Pancreas (tissue), 10 donors: ENCODE measurements around the gene YIPF3. TPM values are rescaled to one million over a fixed set of nuclear protein-coding genes. Genes with fewer than 3 reads are reported as not detected.

Experiments used
- ATAC-seq, 4 donors: fragments of 200-7000 bp; cut with Tn5 transposase; one replicate each; pipeline versions ENCODE4 v1.8.0 to v1.9.1; 2020; ENCODE audit warnings: mild to moderate bottlenecking in 4 of 4, moderate library complexity in 4 of 4
- DNase-seq, 6 donors: peaks; one replicate each; pipeline ENCODE4 v3.0.0-alpha.2; 2020
- FAIRE-seq: peaks from 2 replicates; lab custom pipeline; 2012; peaks lifted over from hg19 to GRCh38; lab: Jason Lieb, UNC
- H3K27ac ChIP-seq, 4 donors: fragments of 200-600 bp; sonication (generic); 1 replicate in 3 of 4; 2 replicates in 1 of 4; pipeline versions ENCODE4 v1.5.0 to v1.8.0; 2020
- H3K27me3 ChIP-seq, 4 donors: fragments of 200-600 bp; one replicate each; pipeline ENCODE4 v1.8.0; 2021
- H3K36me3 ChIP-seq, 3 donors: fragments of 200-600 bp; sonication (generic) in 1 of 3; one replicate each; pipeline versions ENCODE4 v1.5.0 to v1.8.0; 2020 to 2021
- H3K4me1 ChIP-seq, 3 donors: fragments of 200-600 bp; one replicate each; pipeline ENCODE4 v1.8.0; 2021
- H3K4me3 ChIP-seq, 4 donors: fragments of 200-600 bp; sonication (generic) in 2 of 4; one replicate each; pipeline versions ENCODE4 v1.5.0 to v1.8.0; 2020 to 2021
- H3K9me3 ChIP-seq, 4 donors: fragments of 200-600 bp; one replicate each; pipeline ENCODE4 v1.8.0; 2021
- CTCF ChIP-seq, 4 donors: fragments of 200-600 bp; sonication (generic) in 3 of 4; IDR thresholded peaks; one replicate each; pipeline versions ENCODE4 v1.5.0 to v1.8.0; 2021; ENCODE audit warnings: antibody characterized with exemption in 4 of 4
- WGBS, 2 donors: extraction: QIAGEN DNeasy Blood & Tissue Kit; methylation state at CpG; one replicate each; pipeline ENCODE4 v1.1.7; 2013; 5-methylcytosine and 5-hydroxymethylcytosine counted together
- intact Hi-C, 3 donors: fragments of 100-400 bp; cut with DNase I; formaldehyde crosslinking; loops; one replicate each; pipeline versions ENCODE4 v1.11.1 to v1.14.2; 2022
- polyA plus RNA-seq, 2 donors: library from polyadenylated mRNA; stranded (reverse); fragments of 200-250 nt; gene quantifications; one replicate each; pipeline ENCODE4 v1.2.3, GENCODE V29; 2013
- total RNA-seq, 6 donors: library from RNA; stranded (reverse); fragmentation: NEBNext Ultra II Directional in 4 of 6; extraction: Animal tissue kit (Norgen Biotek cat#: 25700) in 4 of 6; gene quantifications; one replicate each; pipeline versions ENCODE4 v1.2.1 to v1.2.4, GENCODE V29; 2021 to 2023
- donor health status: healthy with polysubstance abuse.
- donor health status: DM: no; HTN: no; CAD: no; lungs with moderate emphysema.
- donor health status: DM: no; HTN: no; CAD: no.
- donor health status: control.
- donor health status: control.
- donor health status: Bipolar disorder and iron deficiency.
- donor health status: DM: yes; HTN: yes; CAD: no.
- donor health status: DM: no; HTN: no; CAD: no.
- donor health status: DM: no; HTN: no; CAD: no.
- donor health status: DM: yes; HTN: yes; CAD: no.

The YIPF3 gene
- total and polyA plus RNA-seq, 8 donors, result 60.3 to 92.2 (median 69.7) TPM

- TF ChIP-seq CTCF (IDR thresholded peaks at IDR 0.05), result no peak
- H3K27ac ChIP-seq, result no peak overlapping the region
- ATAC-seq, result no peak
- FAIRE-seq, result no peak
- 74 to 86% methylated on average over 3 of the region's 3 CpGs for WGBS, 2 donors
- H3K36me3 ChIP-seq, result peaks cover 0 to 79% (median 44%) of the 10 kb centered on the region in 3 donors
- H3K27me3 ChIP-seq, result no peaks in the 10 kb centered on the region
- intact Hi-C loops, result no loop called here
- H3K4me3 ChIP-seq, result no peak overlapping the region
- H3K4me1 ChIP-seq, result peaks cover 4 to 6% (median 6%) of the 10 kb centered on the region in 3 donors
- DNase-seq, result no peak
- H3K9me3 ChIP-seq, result no peaks in the 10 kb centered on the region
Measured at GRCh38 chr6:43523284-43523683, 6.6 kb upstream of the YIPF3 start.

- Histone ChIP-seq H3K4me3 (no peak overlapping the region), H3K27ac (no peak overlapping the region), H3K36me3 (peaks cover 0 to 78% (median 44%) of the 10 kb centered on the region in 3 donors), H3K27me3 (no peaks in the 10 kb centered on the region), H3K9me3 (no peaks in the 10 kb centered on the region), H3K4me1 (peaks cover 10 to 12% (median 10%) of the 10 kb centered on the region in 3 donors)
- FAIRE-seq (no peak), ATAC-seq (no peak), DNase-seq (no peak)
- WGBS, 2 donors, result 89% methylated on average over 8 of the region's 8 CpGs
- TF ChIP-seq CTCF (IDR thresholded peaks at IDR 0.05), result no peak
- intact Hi-C loops, result no loop called here
Measured at GRCh38 chr6:43522547-43523261, 6.0 kb upstream of the YIPF3 start.

GRCh38 chr6:43521836-43522235, 5.1 kb upstream of the YIPF3 start:
- TF ChIP-seq CTCF (IDR thresholded peaks at IDR 0.05), result no peak
- Histone ChIP-seq H3K27me3 (no peaks in the 10 kb centered on the region), H3K4me1 (peaks cover 10 to 15% (median 12%) of the 10 kb centered on the region in 3 donors), H3K9me3 (no peaks in the 10 kb centered on the region), H3K4me3 (no peak overlapping the region), H3K27ac (no peak overlapping the region), H3K36me3 (peaks cover 0 to 70% (median 41%) of the 10 kb centered on the region in 3 donors)
- no peak for ATAC-seq
- intact Hi-C loops, result no loop called here
- DNase-seq, result no peak
- FAIRE-seq, result no peak
- 60 to 78% methylated on average over 2 of the region's 2 CpGs for WGBS, 2 donors

GRCh38 chr6:43520097-43520496, 3.4 kb upstream of the YIPF3 start:
- intact Hi-C loops, result no loop called here
- peaks cover 15 to 23% (median 19%) of the 10 kb centered on the region in 3 donors for H3K4me1 ChIP-seq
- H3K27ac ChIP-seq, result no peak overlapping the region
- no peak overlapping the region for H3K4me3 ChIP-seq
- H3K9me3 ChIP-seq, result no peaks in the 10 kb centered on the region
- H3K36me3 ChIP-seq, result peaks cover 0 to 57% (median 33%) of the 10 kb centered on the region in 3 donors
- TF ChIP-seq CTCF (IDR thresholded peaks at IDR 0.05), result no peak
- DNase-seq (no peak), ATAC-seq (no peak), FAIRE-seq (no peak)
- 85 to 89% methylated on average over 8 of the region's 8 CpGs for WGBS, 2 donors
- no peaks in the 10 kb centered on the region for H3K27me3 ChIP-seq
